Measurements from ENCODE around the gene PRUNE2.

DNA sequence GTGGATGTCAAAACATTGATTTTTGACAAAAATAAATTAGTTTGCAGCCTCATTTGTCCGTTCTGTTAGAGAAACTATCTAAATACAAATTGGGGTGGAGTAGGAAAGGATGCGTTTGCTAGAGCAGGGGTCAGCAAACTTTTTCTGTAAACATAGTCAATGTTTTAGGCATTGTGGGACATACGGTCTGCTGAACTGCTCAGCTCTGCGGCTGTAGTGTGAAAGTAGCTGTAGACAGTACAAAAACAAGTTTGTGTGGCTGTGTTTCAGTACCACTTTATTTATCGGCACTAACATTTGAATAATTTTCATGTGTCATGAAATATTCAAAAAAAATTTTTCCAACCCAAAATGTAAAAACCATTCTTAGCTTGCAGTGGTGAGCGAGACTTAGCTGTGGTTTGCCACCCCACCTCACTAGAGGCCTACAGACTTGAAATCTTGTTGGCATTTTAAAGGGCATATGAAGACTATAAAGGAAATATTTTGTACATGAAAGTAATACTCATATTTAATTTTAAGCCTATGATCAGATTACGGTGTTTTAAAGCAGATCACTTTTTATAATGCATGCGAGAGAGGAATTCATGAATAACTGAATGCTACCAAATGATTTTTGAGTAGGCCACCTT is 292.6 kb downstream of the PRUNE2 start:
- TF ChIP-seq FOXA1 (IDR thresholded peaks at IDR 0.05) = no peak
- TF ChIP-seq FOXM1 (IDR thresholded peaks at IDR 0.05; ENCODE audit: borderline replicate concordance) = no peak
- TF ChIP-seq TARDBP (IDR thresholded peaks at IDR 0.05) = no peak
- no peak for TF ChIP-seq LEF1 (IDR thresholded peaks at IDR 0.05; ENCODE audit: borderline replicate concordance)

All from HEK293T (cell line).